Measurements from ENCODE around the gene MUCL3.
"Not testable (repeated sequence)": the region's sequence is repeated elsewhere in the genome, so short reads cannot be mapped to it uniquely, and the experiment has no call there.

Gene MUCL3, protein sequence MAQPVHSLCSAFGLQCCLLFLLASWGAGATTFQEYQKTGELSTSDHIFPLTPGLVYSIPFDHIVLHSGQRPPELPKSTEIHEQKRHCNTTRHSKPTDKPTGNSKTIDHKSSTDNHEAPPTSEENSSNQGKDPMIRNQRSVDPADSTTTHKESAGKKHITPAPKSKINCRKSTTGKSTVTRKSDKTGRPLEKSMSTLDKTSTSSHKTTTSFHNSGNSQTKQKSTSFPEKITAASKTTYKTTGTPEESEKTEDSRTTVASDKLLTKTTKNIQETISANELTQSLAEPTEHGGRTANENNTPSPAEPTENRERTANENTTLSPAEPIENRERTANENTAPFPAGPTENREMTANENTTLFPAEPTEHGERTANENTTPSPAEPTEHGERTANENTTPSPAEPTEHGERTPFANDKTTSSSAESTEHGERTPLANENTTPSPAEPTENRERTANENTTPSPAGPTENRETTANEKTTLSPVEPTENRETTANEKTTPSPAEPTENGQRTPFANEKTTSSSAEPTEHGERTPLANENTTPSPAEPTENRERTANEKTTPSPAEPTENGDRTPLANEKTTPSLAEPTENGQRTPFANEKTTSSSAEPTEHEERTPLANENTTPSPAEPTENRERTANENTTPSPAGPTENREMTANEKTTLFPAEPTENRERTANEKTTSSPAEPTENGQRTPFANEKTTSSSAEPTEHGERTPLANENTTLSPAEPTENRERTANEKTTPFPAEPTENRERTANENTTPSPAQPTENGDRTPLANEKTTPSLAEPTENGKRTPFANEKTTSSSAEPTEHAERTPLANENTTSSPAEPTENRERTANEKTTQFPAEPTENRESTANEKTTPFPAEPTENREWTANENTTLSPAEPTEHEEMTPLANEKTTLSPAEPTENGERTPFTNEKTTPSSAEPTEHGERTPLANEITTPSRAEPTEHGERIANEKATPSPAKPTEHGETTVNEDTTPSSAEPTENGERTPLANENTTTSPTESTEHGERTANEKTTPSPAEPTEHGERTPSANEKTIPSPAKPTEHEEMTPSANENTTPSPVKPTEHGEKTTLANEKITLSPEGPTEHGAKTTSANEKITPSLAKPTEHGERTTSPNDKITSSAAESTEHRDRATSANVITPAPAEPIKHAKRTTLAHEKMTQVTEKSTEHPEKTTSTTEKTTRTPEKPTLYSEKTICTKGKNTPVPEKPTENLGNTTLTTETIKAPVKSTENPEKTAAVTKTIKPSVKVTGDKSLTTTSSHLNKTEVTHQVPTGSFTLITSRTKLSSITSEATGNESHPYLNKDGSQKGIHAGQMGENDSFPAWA (N-terminal part only)

GRCh38 chr6:30940361-30940986 lies at the start of gene MUCL3:
Gene MUCL3, plus strand, starts transcription at chr6:30940973. Its CDS starts 27 bp downstream, at chr6:30941000.
- no peak for DNase-seq (ENCODE audit: low read depth in 2 of 2)

GRCh38 chr6:30891450-30891723 lies 49.4 kb upstream of the MUCL3 start:
- DNase-seq (ENCODE audit: low read depth in 2 of 2) = no peak

DNA sequence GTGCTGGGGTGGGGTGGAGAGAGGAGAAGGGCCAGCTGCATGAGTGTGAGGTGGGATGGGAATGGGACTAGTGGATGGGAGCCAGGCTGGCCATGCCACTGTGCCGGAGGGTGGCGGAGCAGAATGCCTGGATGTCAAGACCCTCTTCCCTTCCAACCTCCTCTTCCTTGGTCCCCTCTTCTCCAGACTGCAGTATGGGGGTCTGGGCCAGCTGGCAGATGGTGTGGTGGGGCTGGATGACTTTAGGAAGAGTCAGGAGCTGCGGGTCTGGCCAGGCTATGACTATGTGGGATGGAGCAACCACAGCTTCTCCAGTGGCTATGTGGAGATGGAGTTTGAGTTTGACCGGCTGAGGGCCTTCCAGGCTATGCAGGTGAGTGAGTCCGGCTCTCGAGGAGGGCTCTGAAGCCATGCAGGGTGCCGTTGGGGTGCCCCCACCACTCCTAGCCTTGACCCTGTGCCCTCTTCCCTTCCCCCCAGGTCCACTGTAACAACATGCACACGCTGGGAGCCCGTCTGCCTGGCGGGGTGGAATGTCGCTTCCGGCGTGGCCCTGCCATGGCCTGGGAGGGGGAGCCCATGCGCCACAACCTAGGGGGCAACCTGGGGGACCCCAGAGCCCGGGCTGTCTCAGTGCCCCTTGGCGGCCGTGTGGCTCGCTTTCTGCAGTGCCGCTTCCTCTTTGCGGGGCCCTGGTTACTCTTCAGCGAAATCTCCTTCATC lies 48.8 kb upstream of the MUCL3 start:
- no peak for DNase-seq (ENCODE audit: low read depth in 2 of 2)

DNA sequence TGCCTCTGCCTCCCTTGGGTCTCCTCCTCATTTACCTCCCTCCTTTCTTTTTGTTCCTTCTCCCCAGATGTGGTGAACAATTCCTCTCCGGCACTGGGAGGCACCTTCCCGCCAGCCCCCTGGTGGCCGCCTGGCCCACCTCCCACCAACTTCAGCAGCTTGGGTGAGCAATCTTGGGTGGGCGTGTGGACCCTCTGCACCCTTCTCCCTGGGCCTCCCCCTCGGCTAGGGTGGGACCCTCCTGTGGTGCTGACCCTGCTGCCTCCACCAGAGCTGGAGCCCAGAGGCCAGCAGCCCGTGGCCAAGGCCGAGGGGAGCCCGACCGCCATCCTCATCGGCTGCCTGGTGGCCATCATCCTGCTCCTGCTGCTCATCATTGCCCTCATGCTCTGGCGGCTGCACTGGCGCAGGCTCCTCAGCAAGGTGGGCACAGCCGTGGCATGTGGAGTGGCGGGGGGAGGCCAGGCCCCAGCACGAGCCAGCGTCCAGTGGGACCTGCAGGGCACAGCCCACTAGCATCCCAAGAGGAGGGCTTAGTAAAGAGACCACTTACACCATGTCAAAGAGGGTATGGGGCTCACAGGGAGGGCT lies 47.7 kb upstream of the MUCL3 start:
- DNase-seq (ENCODE audit: low read depth in 2 of 2) = no peak

GRCh38 chr6:30893666-30894065 lies 47.1 kb upstream of the MUCL3 start:
- no peak for DNase-seq (ENCODE audit: low read depth in 2 of 2)

- DNase-seq (ENCODE audit: low read depth in 2 of 2) = no peak
Measured at GRCh38 chr6:30894381-30894780, 46.4 kb upstream of the MUCL3 start.

DNA sequence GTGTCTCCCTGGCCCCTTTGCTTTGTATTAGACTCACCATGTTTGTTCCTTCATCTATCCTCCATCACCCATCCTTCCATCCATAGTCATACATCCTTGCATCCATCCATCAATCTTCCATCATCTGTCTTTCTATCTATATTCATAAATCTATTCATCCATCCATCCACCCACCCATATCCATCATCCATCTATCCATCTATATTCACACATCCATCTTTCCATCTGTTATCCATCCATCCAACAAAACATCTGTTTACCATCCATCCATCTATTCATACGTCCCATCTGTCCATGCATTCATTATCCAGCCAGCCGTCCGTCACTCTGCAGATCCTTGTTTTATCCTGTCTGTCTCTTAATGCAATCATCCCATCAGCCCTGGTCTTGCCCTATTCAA lies 45.8 kb upstream of the MUCL3 start:
- no peak for DNase-seq (ENCODE audit: low read depth in 2 of 2)

DNA sequence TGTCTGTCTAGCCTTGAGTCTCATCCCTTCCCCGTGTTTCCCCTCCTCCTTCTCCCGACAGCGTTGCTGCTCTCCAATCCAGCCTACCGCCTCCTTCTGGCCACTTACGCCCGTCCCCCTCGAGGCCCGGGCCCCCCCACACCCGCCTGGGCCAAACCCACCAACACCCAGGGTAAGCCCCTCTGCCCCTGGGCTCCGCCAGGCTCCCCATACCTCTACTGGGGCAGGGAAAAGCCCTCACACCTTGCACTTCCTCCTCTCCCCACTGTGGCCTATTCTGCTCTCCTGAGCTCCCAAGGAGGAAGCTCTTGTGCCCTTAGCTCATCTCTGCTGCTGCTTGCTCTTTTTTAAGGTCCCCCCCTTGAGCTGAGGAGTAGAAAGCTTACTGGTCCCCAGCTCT lies 45.4 kb upstream of the MUCL3 start:
- DNase-seq (ENCODE audit: low read depth in 2 of 2) = no peak

- DNase-seq (ENCODE audit: low read depth in 2 of 2) = no peak
Measured at GRCh38 chr6:30896541-30896940, 44.2 kb upstream of the MUCL3 start.

GRCh38 chr6:30897882-30898281 lies 42.9 kb upstream of the MUCL3 start:
- DNase-seq (ENCODE audit: low read depth in 2 of 2) = no peak

GRCh38 chr6:30898750-30899360 lies 41.9 kb upstream of the MUCL3 start:
- no peak for DNase-seq (ENCODE audit: low read depth in 2 of 2)

DNA sequence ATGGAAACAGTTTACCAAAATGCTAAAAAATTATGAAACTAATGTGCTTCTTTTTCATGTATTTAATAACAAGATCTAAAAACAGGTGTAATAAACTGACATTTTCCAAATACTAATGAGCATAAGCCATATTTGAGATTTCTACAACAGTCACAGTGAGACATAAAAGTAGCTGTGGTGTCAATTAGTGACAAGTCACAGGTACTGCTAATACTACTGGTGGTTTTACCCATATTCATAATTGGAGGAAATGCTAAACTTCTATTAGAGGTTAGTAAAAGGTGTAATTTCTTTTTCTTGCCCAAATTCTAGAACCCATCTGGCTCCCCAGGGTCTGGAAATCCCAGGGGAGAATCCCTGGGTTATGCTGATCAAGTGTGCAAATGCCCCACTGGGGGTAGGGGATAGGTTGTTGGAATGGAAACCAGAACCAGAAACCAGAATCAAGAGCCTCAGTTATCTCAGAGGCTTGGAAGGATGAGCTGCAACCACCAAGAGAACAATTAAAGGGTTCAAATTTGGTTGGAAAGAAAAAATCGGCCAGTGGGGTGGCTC lies 39.8 kb upstream of the MUCL3 start:
- no peak for DNase-seq (ENCODE audit: low read depth in 2 of 2)

DNA sequence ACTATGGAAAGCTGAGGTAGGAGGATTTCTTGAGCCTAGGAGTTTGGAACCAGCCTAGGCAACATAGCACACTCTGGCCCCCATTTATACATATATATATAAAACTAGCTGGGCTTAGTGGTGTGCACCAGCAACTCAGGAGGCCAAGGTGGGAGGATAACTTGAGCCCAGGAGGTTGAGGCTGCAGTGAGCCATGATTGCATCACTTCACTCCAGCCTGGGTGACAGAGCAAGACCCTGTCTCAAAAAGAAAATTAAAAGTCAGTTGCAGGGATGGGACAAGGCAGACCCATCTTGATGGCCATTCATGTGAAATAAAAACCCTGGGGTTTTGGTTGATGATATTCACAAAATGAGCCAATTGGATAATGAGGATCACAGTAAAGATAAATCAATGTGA lies 39.3 kb upstream of the MUCL3 start:
- DNase-seq (ENCODE audit: low read depth in 2 of 2) = no peak

DNA sequence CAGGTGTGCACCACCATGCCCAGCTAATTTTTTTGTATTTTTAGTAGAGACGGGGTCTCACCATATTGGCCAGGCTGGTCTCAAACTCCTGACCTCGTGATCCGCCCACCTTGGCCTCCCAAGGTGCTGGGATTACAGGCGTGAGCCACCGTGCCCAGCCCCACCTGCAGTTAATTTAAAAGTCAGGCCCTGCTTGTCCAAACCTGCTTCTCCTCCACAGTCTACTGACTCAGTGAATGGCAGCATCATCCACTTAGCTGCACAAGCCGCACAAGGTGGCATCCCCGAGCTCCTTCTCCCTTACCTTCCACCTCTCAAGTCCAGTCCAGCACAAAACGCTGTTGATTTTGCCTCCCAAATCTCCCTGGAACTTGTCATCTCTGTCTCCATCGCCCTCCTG lies 38.6 kb upstream of the MUCL3 start:
- DNase-seq (ENCODE audit: low read depth in 2 of 2) = not testable (repeated sequence)

DNA sequence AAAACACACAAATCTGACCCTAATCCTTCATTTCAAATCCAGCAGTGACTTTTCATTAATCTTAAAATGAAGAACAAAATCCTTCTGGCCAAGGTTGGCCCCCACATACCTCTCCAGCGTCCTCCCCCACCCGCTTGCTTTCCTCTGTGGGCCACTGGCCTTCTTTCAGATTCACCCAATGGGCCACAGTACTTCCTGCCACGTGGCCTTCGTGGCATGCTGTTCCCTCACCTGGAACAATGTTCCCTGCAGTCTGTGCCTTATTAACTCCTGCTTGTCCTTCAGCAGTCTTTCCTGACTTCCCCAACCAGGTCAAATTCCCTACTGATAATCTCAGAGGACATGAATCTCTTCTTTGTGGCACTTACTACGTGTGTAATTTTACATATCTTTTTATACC lies 38.1 kb upstream of the MUCL3 start:
- no peak for DNase-seq (ENCODE audit: low read depth in 2 of 2)

DNA sequence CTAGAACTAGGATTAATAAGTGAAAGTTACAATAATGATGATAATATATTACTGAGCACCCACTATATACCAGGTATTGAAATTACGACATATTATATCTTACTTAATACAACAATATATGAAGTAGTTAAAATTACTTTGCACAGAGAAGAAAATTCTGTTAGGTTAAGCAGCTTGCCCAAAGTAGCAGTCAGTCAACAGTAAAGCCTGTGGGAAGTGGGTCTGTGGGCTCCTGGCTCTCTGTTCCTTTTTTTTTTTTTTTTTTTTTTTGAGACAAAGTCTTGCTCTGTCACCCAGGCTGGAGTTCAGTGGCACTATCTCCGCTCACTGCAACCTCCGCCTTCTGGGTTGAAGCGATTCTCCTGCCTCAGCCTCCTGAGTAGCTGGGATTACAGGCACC lies 37.5 kb upstream of the MUCL3 start:
- no peak for DNase-seq (ENCODE audit: low read depth in 2 of 2)

DNA sequence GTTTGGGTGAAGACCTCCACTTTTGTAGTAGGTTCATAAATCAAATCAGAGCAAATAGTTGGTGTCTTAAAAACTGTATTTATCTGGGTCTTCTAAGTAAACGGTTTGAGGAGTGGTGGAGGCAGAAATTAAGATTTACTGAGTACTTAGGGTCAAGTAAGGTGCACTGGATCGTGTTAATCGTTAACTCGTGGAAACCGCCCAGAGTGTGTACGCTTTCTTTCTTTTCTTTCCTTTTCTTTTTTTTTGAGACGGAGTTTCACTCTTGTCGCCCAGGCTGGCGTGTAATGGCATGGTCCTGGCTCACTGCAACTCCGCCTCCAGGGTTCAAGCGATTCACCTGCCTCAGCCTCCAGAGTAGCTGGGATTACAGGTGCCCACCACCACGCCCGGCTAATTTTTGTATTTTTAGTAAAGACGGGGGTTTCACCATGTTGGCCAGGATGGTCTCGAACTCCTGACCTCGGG lies 33.4 kb upstream of the MUCL3 start:
- not testable (repeated sequence) for DNase-seq (ENCODE audit: low read depth in 2 of 2)

GRCh38 chr6:30907758-30908591 lies 32.8 kb upstream of the MUCL3 start, which contains the start of gene GTF2H4:
Gene GTF2H4, plus strand, starts transcription at chr6:30908207.
- DNase-seq (ENCODE audit: low read depth in 2 of 2) = peak; percentile 91 to 94

DNA sequence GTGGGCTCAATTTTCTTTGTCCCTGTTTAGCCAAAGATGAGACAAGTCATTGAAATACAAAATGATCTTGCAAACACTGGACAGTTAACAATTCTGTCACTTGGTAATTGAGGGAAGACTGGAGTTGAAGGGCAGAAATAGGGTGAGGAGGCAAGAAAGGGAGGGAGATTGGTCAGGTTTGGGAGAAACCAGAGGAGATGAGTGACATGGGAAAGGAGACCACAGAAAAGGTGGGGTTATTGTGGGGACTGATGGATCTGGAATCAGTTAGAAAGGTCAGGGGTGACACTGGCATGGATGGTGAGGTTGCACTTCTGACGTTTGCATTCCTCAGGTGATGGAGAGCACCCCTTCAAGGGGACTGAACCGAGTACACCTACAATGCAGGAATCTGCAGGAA lies 32.1 kb upstream of the MUCL3 start:
- DNase-seq (ENCODE audit: low read depth in 2 of 2) = no peak

Data from stimulated activated CD4-positive, alpha-beta T cell treated with anti-CD3 and anti-CD28 coated beads, Interleukin-1b, Interleukin-23, amount 100 ng/mL, for 4 hours (primary cell).